Small intestine (tissue), 7 donors: ENCODE results near the gene LHFPL2. TPM values are rescaled to one million over a fixed set of nuclear protein-coding genes. Genes with fewer than 3 reads are reported as not detected.

Experiments
- DNase-seq, 2 donors: peaks; one replicate each; pipeline versions ENCODE4 v3.0.0 to v3.0.0-alpha.2; 2013
- FAIRE-seq: peaks from 2 replicates; lab custom pipeline; 2012; peaks lifted over from hg19 to GRCh38; lab: Jason Lieb, UNC
- H3K27ac ChIP-seq, 3 donors: one replicate each; pipeline ENCODE4 v1.5.1; 2013; ENCODE audit warnings: low read length in 2 of 3, mild to moderate bottlenecking in 2 of 3, control low read depth in 1 of 3, inconsistent platforms in 1 of 3, low read depth in 1 of 3, moderate library complexity in 1 of 3
- H3K27me3 ChIP-seq, 3 donors: one replicate each; pipeline ENCODE4 v1.6.1; 2013; ENCODE audit warnings: low read length in 3 of 3, inconsistent platforms in 1 of 3; ENCODE audit not compliant: control insufficient read depth in 3 of 3, insufficient read depth in 3 of 3
- H3K36me3 ChIP-seq, 3 donors: one replicate each; pipeline ENCODE4 v1.6.1; 2013; ENCODE audit warnings: low read length in 3 of 3, inconsistent platforms in 1 of 3, low read depth in 1 of 3, mild to moderate bottlenecking in 1 of 3, moderate library complexity in 1 of 3; ENCODE audit not compliant: control insufficient read depth in 3 of 3, insufficient read depth in 2 of 3
- H3K4me1 ChIP-seq, 3 donors: one replicate each; pipeline ENCODE4 v1.6.1; 2013; ENCODE audit warnings: low read length in 2 of 3, inconsistent platforms in 1 of 3, low read depth in 1 of 3, mild to moderate bottlenecking in 1 of 3, moderate library complexity in 1 of 3; ENCODE audit not compliant: control insufficient read depth in 3 of 3, insufficient read depth in 2 of 3
- H3K4me3 ChIP-seq, 3 donors: one replicate each; pipeline ENCODE4 v1.5.1; 2013; ENCODE audit warnings: low read length in 3 of 3, control low read depth in 1 of 3, inconsistent platforms in 1 of 3, low read depth in 1 of 3, mild to moderate bottlenecking in 1 of 3, moderate library complexity in 1 of 3
- H3K9me3 ChIP-seq, 2 donors: one replicate each; pipeline ENCODE4 v1.6.1; 2013; ENCODE audit warnings: low read depth in 1 of 2, low read length in 1 of 2; ENCODE audit not compliant: control insufficient read depth in 2 of 2, insufficient read depth in 1 of 2
- WGBS, 3 donors: extraction: QIAGEN DNeasy Blood & Tissue Kit; methylation state at CpG; one replicate each; pipeline ENCODE4 v1.1.7; 2013; 5-methylcytosine and 5-hydroxymethylcytosine counted together
- polyA plus RNA-seq, 4 donors: library from polyadenylated mRNA; stranded (reverse) in 3 of 4; unstranded in 1 of 4; fragments of 200-250 nt in 3 of 4; fragments of 120-200 nt in 1 of 4; gene quantifications; one replicate each; pipeline versions ENCODE4 v1.2.1 to v1.2.3, GENCODE V29; 2013
- donor health status: healthy with polysubstance abuse.
- donor health status: control.
- donor health status: control.
- donor health status: Bipolar disorder and iron deficiency.
- donor health status: healthy.

The LHFPL2 gene
- polyA plus RNA-seq, 4 donors = 8.9 to 38.3 (median 13.0) TPM

DNA sequence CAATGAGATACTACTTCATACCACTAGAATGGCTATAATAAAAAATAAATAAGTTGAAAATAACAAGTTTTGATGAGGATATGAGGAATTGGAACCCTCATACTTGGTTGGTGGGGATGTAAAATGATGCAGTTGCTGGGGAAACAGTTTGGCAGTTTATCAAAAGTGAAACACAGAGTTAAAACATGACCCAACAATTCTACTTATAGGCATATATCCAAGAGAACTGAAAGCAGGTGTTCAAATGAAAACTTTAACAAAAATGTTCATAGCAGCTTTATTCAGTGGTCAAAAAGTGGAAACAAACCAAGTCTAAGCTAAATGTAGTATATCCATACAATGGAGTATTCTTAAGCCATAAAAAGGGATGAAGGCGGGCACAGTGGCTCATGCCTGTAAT lies 13.1 kb upstream of the LHFPL2 start:
- Histone ChIP-seq H3K4me3 (no peak overlapping the region), H3K27me3 (no peaks in the 10 kb centered on the region), H3K36me3 (no peaks in the 10 kb centered on the region), H3K27ac (no peak overlapping the region), H3K9me3 (no peaks in the 10 kb centered on the region), H3K4me1 (no peaks in the 10 kb centered on the region)
- DNase-seq = no peak
- FAIRE-seq = no peak
- 91 to 100% (median 96%) methylated on average over 1 of the region's 1 CpG for WGBS, 3 donors

DNA sequence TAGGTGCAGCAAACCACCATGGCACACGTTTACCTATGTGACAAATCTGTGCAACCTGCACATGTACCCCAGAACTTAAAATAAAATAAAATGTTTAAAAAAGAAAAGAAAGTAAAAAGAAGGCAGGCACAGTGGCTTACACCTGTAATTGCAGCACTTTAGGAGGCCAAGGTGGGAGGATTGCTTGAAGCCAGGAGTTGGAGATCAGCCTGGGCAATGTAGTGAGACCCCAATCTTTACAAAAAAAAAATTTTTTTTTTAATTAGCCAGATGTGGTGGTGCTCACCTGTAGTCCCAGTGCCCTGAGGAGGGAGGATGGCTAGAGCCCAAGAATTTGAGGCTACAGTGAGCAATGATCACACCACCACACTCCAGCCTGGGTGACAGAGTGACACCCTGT lies 12.5 kb upstream of the LHFPL2 start:
- WGBS, 3 donors = 83 to 93% (median 92%) methylated on average over 1 of the region's 1 CpG
- Histone ChIP-seq H3K27ac (no peak overlapping the region), H3K4me3 (no peak overlapping the region), H3K9me3 (no peaks in the 10 kb centered on the region), H3K4me1 (no peaks in the 10 kb centered on the region), H3K27me3 (no peaks in the 10 kb centered on the region), H3K36me3 (no peaks in the 10 kb centered on the region)
- DNase-seq (no peak), FAIRE-seq (no peak)

DNA sequence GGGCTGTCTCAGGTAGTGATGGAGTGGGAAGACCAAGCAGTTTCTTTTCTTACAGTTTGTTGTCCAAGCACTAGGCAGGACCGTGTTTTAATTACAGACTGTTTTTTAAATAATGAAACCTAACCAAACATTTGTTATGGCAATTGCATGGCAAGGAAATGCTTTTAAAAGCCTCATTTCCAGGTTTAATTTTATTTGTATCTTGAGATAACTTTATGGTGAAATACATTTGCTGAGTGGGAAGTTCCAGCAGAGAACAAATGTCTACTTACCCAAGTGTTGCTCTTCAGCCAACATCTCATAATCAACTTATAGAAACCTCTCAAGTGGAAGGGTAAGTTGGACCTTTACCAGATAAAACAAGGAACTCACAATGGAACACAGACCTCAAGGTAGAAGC lies 11.8 kb upstream of the LHFPL2 start:
- Histone ChIP-seq H3K27ac (no peak overlapping the region), H3K9me3 (no peaks in the 10 kb centered on the region), H3K4me1 (no peaks in the 10 kb centered on the region), H3K4me3 (no peak overlapping the region), H3K36me3 (no peaks in the 10 kb centered on the region), H3K27me3 (no peaks in the 10 kb centered on the region)
- DNase-seq (no peak), FAIRE-seq (no peak)
- 57 to 76% (median 75%) methylated on average over 1 of the region's 1 CpG for WGBS, 3 donors

DNA sequence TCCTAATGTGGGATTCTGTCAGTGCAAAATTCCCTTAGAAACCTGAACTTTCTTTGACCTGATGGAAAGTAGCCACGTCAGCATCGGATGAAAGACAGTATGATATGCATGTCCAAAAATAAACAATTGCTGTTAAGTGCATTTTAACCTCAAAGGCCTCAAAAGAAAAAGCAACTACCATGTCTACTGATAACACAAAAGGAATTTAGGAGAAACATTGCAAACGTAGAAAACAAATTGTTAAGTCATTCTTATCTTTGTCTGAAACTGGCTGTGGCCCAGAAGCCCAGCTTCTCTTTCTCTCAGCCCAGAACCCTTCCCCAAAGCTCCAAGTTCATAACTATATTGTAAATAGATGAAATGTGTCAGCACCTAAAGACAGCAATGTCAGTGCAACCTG lies 11.1 kb upstream of the LHFPL2 start:
- H3K4me1 ChIP-seq = no peaks in the 10 kb centered on the region
- FAIRE-seq (no peak), DNase-seq (no peak)
- H3K27ac ChIP-seq = no peak overlapping the region
- H3K9me3 ChIP-seq = no peaks in the 10 kb centered on the region
- no peak overlapping the region for H3K4me3 ChIP-seq
- 50 to 64% (median 64%) methylated on average over 3 of the region's 3 CpGs for WGBS, 3 donors
- no peaks in the 10 kb centered on the region for H3K36me3 ChIP-seq
- no peaks in the 10 kb centered on the region for H3K27me3 ChIP-seq

DNA sequence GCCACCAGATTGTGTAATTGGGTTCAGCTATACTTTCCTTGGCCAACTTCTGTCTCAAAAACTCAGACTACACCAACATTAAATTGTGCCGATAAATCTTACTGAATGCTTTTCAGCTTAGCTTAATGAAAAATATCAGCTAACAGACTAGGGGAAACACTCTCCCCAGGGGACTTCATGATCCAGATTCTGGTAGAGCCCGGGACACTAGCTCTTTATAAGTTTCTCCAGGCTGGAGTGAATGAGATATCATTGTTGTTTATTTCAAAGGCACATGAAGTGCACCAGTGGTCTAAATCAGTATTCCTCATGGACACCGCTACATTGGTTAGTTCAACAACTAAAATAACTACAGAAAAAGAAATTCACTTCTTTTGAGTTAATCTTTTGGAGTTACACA lies 10.5 kb upstream of the LHFPL2 start:
- WGBS, 3 donors = 79 to 97% (median 96%) methylated on average over 3 of the region's 3 CpGs
- DNase-seq = no peak
- Histone ChIP-seq H3K27me3 (no peaks in the 10 kb centered on the region), H3K36me3 (no peaks in the 10 kb centered on the region), H3K27ac (no peak overlapping the region), H3K4me1 (no peaks in the 10 kb centered on the region), H3K9me3 (no peaks in the 10 kb centered on the region), H3K4me3 (no peak overlapping the region)
- FAIRE-seq = no peak

DNA sequence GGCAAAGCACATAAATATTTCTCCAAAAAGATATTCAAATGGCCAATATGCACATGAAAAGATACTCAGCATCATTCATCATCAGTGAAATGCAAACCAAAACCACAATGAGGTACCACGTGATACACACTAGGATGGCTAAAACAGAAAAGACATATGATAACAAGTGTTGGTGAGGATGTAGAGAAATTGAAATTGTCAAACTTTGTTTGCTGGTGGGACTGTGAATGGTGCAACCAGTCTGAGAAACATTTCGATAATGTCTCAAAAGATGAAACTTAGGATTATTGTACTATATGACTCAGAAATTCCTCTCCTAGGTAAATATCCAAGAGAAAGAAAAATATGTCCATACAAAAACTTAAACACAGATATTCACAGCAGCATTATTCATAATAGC lies 8.6 kb upstream of the LHFPL2 start:
- Histone ChIP-seq H3K9me3 (no peaks in the 10 kb centered on the region), H3K4me3 (no peak overlapping the region), H3K4me1 (no peaks in the 10 kb centered on the region), H3K36me3 (no peaks in the 10 kb centered on the region), H3K27ac (no peak overlapping the region), H3K27me3 (no peaks in the 10 kb centered on the region)
- FAIRE-seq (no peak), DNase-seq (no peak)
- 88 to 95% (median 89%) methylated on average over 2 of the region's 2 CpGs for WGBS, 3 donors

DNA sequence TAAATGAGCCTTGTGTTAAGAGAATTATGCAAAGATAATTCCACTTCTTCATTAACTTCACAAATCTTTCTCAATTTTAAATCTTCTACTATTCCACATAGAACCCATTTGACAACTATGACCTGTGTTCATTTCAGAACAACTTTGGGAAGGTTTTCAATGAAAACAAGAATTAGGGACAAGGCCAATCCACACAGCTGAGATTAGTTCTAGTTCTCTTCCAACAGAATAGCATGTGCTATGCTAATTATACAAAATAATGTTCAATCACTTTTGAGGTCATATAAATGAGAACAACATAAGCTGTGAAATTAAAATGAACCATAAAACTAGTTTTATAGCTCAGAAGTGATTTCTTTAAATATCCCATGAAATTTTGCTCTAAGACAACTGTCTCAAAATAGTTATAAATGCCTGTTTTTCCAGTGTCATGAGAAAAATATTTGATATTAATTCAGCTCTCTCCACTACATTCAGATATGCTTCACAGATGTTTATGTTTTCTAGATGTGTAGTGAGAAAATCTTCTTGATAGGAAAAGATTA lies 7.2 kb upstream of the LHFPL2 start:
- no peak for DNase-seq
- Histone ChIP-seq H3K4me3 (no peak overlapping the region), H3K9me3 (no peaks in the 10 kb centered on the region), H3K27ac (no peak overlapping the region), H3K36me3 (no peaks in the 10 kb centered on the region), H3K27me3 (no peaks in the 10 kb centered on the region), H3K4me1 (no peaks in the 10 kb centered on the region)
- no peak for FAIRE-seq

DNA sequence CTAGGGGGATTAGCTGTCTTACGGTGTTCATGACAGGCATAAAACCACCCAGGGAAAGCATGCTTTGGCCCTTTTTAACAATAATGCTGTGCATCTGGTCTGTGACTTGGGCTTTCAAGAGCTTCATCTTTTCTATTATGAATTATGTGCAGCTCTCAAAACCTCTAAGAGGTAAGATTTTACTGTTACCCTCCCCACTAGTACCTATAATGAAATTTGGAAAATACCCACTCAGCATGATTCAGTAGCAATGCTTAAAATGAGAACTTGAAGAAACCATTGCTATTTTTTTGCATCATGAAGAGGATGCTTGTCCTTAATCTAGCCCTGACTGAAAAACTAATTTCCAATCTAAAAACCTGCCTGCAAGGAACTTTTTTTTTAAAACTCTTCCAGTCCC lies 5.8 kb upstream of the LHFPL2 start:
- no peak overlapping the region for H3K4me3 ChIP-seq
- FAIRE-seq (no peak), DNase-seq (no peak)
- no peaks in the 10 kb centered on the region for H3K27me3 ChIP-seq
- H3K36me3 ChIP-seq = no peaks in the 10 kb centered on the region
- H3K9me3 ChIP-seq = no peaks in the 10 kb centered on the region
- H3K27ac ChIP-seq = no peak overlapping the region
- 40 to 63% (median 55%) methylated on average over 1 of the region's 1 CpG for WGBS, 3 donors
- peaks cover 0 to 3% (median 0%) of the 10 kb centered on the region in 3 donors for H3K4me1 ChIP-seq

DNA sequence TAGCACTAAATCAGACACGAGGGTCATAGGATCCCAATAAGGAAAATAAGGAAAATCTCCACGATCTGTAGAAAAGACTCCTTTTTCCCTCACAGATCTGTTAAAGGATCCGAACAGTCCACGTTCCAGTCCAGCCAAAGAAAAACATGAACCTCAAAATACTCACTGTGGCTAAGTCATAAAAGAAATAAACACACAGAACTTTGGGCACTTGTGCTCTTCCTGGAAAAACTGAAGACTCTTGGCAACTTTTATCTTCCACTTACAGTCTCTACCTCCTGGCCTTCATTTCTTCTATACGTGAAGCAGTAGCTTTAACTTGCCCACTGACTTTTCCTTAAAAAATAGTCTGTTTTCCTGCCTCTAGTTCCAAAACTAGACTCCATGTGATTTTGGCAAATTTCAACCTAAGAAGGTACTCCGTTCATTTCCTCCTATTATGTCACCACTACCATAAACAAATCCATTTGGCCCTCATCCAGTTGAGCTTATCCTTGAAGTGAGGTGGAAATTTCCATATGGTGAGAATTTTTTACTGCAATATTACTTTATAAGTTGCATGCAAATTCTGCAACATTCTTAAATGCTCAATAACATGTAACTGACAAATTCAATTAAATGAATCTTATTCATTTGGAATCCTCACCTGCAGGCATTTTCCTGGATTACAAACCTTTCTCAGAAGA lies 5.3 kb upstream of the LHFPL2 start:
- H3K4me3 ChIP-seq = no peak overlapping the region
- H3K9me3 ChIP-seq = no peaks in the 10 kb centered on the region
- H3K27ac ChIP-seq = no peak overlapping the region
- FAIRE-seq = no peak
- DNase-seq = peak in 1 of 2 donors; percentile 38
- H3K36me3 ChIP-seq = no peaks in the 10 kb centered on the region
- 36 to 46% (median 42%) methylated on average over 6 of the region's 6 CpGs for WGBS, 3 donors
- H3K4me1 ChIP-seq = peaks cover 0 to 5% (median 0%) of the 10 kb centered on the region in 3 donors
- H3K27me3 ChIP-seq = no peaks in the 10 kb centered on the region
